T-helper 1 cell (primary cell): Measurements from ENCODE around the gene TRIM37.
"Not testable (repeated sequence)": the region's sequence is repeated elsewhere in the genome, so short reads cannot be mapped to it uniquely, and the experiment has no call there.

Experiments
- DNase-seq, 5 donors: peaks; one replicate each; pipeline ENCODE4 v3.0.0-alpha.2; 2012 to 2020
- total RNA-seq, 4 donors: gene quantifications; one replicate each; lab custom pipeline; 2026; lab: John Stamatoyannopoulos, UW

Gene TRIM37
- 33.3 to 45.2 (median 43.4) reads per million in 4 donors for total RNA-seq

DNA sequence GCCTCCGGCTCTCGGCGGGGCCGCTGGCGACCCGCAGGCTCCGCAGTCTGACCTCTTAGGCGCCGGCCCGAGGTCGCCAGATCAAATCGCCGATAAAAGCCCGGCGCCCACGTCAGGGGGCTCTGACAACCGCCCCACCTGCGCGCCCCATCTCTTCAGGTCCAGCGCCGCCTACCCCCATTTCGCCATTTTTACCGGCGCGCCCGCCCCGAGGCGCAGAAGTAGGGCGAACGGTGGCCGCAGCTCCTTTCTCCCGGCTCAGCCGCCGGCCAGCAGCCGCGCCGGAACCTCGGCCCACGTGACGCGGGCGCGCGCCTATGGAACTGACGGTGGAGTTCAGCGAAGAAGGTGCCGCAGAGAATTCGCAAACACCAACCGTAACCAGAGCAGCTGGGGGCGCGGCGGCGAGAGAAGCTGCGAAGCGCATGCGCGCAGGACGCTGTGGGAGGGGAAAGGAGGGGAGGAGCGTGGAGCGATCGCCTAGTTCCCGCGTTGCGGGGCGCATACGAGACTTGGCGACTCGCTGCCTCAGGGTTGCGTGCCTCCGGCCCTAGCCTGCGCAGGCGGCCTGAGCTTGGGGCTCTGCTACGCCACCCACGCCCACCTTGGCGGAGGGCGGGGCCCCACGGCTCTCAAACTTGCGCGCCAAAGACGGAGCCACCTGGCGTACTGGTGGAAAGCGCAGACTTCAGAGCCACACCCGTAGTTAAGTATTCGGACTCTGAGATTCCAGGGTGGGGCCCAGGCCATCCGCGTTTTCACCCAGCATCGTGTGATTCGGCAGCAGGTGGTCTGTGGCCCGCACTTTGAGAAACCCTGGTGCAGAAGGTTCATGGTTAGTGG, at the start of gene TRIM37:
TSS of gene TRIM37 (minus strand) at position 418 of the 843 bp plus-strand sequence. CDS start 419 bp downstream, outside the sequence.
- peak; percentile 97 to 100 (median 98) for DNase-seq

GRCh38 chr17:59155439-59156177, 48.9 kb upstream of the TRIM37 start, which contains the start of gene PRR11:
PRR11 (plus strand) TSS chr17:59155746; CDS start chr17:59169753, 14,007 bp downstream.
- peak; percentile 88 to 100 (median 94) for DNase-seq

- DNase-seq: peak in 3 of 5 donors; percentile 91 to 96 (median 91)
These were observed 48.2 kb upstream of the TRIM37 start, which contains the start of gene SKA2 for GRCh38 chr17:59154721-59155438. SKA2 (minus strand) TSS chr17:59155186; CDS start chr17:59155163, 23 bp downstream.

DNA sequence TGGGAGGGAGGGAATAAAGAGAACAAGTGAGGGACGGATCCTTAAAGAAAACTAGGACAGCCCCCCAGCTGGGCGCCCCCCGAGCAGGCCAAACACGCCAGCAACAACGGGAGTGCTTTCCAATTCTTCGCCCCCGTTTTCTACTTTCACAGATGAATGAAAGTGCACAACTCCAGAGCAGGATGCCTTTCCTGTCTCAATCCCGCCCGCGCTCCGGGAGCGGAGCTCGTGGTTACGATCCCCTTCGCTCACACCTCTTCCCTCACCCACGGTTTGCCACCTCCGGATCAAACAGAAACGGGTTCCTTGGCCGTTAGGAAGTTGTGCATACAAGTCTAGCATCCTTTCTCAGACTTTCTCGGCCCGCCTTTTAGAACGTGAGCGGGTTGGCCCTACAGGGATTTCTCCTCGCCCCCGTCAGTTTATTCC, 47.6 kb upstream of the TRIM37 start:
- peak in 1 of 5 donors; percentile 60 for DNase-seq

GRCh38 chr17:59152925-59153324, 46.2 kb upstream of the TRIM37 start:
- no peak for DNase-seq

GRCh38 chr17:59151591-59151990, 44.9 kb upstream of the TRIM37 start:
- DNase-seq: no peak

DNA sequence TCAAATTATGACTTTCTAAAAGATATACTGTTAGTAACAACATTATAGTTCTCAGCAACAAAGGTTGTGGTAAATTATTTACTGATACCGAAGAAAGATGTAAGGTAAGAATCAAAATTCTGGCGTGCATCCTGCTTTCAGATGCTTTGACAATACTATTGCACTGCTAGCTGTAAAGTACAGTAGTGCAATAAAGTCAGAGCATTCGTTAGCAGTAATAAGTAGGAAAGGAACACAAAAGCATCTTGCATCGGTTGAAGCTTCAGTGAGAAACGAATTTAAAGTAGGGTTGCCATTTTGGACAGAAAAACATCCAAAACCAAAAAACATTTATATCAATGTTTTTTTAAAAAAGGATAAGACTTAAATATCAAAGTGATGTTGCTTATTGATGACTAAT, 44.3 kb upstream of the TRIM37 start:
- peak in 1 of 5 donors; percentile 14 for DNase-seq

DNA sequence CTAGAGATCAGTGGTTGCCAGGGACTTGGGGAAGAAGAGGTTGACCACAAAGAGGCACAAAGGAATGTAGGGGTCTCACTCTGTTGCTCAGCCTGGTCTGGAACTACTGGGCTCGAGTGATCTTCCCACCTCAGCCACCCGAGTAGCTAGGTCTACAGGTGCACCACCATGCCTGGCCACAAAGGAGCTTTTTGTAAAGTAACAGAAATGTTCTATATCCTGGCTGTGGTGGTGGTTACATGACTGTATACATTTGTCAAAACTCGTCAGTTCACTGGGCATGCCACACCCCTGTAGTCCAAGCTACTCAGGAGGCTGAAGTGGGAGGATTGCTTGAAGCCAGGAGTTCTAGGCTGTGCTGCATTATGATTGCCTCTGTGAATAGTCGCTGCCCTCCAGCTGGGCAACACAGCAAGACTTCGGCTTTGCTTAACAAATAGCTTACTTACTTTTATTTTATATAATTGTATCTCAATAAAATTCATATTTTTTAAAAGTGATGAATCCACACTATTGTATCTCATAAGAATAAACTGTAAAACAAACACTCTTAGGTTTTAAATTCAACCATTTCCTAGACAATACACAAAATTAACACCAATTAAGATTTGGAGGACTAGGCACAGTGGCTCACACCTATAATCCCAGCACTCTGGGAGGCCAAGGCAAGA, 43.3 kb upstream of the TRIM37 start:
- peak in 1 of 5 donors; percentile 22 for DNase-seq

GRCh38 chr17:59149051-59149450, 42.4 kb upstream of the TRIM37 start:
- no peak for DNase-seq

DNA sequence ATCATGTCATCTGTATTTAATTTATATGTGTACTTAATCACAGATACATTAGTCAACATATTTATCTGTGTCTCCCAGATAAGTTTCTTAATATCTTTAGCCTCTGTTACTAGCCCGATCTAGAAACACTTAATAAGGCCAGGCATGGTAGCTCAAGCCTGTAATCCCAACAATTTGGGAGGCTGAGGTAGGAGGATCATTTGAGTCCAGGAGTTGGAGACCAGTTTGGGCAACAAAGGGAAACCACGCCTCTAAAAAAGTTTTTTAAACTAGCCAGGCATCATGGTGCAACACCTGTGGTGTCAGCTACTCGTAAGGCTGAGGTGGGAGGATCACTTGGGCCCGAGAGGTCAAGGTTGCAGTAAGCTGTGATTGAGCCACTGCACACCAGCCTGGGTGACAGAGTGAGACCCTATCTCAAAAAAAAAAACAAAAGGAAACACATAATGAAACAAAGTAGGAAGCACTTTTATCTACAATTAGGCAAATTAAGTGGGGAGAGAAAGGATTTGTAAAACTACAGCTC, 39.0 kb upstream of the TRIM37 start:
- no peak for DNase-seq

DNA sequence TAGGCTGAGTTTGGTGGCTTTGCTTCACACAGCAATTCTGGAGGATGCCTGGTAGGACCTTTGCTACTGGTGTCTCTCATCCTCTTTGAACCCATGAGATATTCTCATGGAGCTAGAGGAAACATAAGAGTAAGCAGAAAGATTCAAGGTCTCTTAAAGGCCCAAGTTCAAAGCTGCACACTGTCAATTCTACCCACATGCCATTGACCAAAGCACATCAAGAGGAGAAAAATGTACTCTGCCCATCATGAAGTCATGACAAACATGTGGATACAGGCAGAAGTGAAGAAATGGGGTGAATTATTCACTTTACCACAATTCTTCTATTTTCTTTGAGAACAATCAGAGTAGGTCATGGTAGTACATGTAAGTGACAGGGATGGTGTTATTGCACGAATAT, 35.2 kb upstream of the TRIM37 start:
- no peak for DNase-seq

GRCh38 chr17:59139939-59140338, 33.3 kb upstream of the TRIM37 start:
- DNase-seq: no peak

DNA sequence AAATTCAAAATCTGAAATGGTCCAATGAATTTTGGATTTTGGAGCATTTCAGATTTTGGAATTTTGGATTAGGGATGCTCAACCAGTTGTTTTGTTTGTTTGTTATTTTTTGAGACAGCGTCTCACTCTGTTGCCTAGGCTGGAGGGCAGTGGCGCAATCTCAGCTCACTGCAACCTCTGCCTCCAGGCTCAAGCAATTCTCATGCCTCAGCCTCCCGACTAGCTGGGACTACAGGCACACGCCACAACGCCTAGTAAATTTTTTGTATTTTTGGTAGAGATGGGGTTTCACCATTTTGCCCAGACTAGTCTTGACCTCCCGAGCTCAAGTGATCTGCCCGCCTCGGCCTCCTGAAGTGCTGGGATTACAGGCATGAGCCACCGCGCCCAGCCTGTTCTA, 31.7 kb upstream of the TRIM37 start:
- DNase-seq: not testable (repeated sequence)

GRCh38 chr17:59131131-59131530, 24.5 kb upstream of the TRIM37 start:
- DNase-seq: no peak

DNA sequence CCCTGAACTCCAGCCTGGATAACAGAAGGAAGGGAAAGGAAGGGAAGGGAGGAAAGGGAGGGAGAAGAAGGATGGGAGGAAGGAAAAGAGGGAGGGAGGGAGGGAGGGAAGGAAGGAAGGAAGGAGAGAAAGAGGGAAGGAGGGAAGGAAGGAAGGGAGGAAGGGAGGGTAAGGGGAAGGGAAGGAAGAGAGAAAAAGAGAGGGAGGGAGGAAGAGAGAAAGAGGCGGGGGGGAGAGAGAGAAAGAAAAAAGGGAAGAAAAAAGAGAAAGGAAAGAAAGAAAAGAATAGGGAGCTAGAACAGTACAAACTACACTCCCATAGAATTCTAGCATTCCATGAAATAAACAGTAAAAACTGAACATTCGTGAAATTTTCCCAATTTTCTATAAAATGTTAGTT, 23.1 kb upstream of the TRIM37 start:
- no peak for DNase-seq

GRCh38 chr17:59126809-59127417, 20.2 kb upstream of the TRIM37 start:
- DNase-seq: no peak

DNA sequence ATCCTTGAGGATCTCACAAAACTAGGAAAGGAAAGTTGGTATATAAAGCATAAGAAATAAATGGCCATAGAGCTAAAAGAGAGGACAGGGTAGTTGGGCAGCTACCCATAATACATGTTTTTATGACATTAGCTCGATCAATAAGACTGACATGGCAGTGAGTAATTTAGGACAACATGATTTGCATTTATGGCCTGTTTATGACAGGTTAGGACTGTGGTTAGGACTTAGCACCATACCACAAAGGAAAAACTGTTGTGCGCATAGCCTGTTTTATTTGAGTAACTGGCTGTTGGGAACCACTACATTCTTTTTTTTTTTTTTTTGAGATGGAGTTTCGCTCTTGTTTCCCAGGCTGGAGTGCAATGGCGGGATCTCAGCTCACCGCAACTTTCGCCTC, 18.0 kb upstream of the TRIM37 start:
- DNase-seq: no peak

DNA sequence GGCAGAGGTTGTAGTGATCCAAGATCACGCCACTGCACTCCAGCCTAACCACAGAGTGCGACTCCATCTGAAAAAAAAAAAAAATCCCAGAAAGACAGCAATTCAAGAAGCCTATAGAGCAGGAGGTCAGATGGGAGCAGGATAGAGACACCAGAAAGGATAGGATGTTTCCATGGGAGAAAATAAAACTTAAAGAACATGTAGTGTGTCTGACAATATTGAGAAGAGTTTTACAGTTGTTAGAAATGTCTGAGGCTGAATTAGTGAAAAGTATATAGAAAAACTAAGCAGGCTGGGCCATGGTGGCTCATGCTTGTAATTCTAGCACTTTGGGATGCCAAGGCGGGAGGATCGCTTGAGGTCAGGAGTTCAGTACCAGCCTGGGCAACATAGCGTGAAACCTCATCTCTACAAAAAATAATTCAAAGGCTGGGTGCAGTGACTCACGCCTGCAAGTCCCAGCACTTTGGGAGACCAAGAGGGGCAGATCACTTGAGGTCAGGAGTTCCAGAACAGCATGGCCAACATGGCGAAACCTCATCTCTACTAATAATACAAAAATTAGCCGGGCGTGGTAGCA, 15.3 kb upstream of the TRIM37 start:
- no peak for DNase-seq

DNA sequence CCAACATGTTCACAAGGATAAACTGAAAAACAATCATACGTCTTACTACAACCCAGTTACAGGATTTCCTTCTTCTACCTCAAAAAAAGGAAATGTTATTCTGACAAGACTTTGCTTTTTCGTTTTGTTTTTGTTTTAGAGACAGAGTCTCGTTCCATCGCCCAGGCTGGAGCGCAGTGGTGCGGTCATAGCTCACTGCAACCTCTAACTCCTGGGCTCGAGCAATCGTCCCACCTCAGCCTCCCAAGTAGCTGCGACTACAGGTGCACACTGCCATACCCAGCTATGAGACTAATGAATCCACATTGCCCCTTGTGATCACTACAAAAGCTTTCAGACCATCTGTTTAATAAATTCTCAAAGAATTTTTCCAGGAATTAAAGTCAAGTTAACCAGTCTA, 8.8 kb upstream of the TRIM37 start:
- no peak for DNase-seq

GRCh38 chr17:59111539-59111938, 4.9 kb upstream of the TRIM37 start:
- no peak for DNase-seq

DNA sequence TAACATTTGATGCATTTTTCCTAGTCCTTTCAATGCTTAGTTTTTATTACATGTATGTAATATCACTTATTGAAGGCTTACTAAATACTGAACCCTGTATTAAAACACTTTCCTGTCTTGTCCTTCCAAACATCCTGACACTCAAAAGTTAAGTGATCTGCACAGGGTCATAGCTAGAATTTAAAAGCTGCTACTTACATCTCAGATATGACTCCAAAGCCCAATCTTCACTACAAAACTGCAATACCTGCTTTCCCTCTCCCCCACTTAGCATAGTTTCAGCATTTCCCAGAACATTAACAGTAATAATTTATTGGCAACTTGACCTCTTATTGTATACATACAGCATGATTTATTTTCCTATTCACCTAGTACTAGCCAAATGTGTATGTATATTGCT, 4.3 kb upstream of the TRIM37 start:
- no peak for DNase-seq
